Activated T-cell treated with anti-CD3 and anti-CD28 coated beads for 24 hours (primary cell): ENCODE data around the gene LRFN4.
"Not testable (repeated sequence)": the region's sequence is repeated elsewhere in the genome, so short reads cannot be mapped to it uniquely, and the experiment has no call there.

Source experiments
- DNase-seq: peaks from one replicate; pipeline ENCODE4 v3.0.0-alpha.2; 2020; ENCODE audit warnings: low read depth

The LRFN4 gene

DNA sequence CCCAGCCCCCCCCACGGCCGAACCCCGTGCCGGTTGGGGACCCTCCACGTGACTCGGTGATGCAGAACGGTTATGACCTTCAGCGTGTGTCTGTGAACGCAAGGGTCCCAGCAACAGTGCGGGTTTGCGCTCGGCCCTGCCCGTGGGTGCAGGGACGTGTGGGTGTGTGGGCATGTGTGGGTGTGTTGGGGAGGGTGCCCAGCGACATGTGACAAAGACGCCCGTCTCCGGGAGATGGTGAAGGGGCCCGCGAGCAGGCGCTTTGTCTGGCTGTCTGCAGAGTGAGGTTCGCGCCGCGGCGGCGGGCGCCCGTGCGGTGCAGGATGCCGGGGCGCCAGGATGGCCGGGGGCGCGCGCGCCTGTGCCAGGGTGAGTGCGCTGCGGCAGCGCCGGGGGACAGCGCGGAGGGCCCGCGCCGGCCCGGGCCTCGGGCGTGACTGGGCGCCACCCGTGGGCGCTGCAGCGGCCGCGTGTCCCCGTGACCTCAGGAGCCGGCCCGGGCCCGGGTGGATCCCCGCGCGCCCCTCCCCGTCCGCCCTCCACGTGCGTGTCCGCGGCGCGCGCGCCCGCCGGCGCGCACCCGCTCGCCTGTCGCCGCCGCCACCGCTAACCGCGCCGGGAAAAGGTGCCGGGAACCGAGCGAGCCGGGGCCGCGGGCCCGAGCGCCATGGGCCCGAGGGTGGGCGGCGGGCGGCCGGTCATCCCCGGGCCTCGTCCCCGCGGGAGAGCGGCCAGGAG lies at the start of gene LRFN4:
Gene LRFN4 (plus strand): TSS at position 569 of the 738 bp plus-strand sequence. CDS start 681 bp downstream, outside the sequence.
- DNase-seq = no peak

DNA sequence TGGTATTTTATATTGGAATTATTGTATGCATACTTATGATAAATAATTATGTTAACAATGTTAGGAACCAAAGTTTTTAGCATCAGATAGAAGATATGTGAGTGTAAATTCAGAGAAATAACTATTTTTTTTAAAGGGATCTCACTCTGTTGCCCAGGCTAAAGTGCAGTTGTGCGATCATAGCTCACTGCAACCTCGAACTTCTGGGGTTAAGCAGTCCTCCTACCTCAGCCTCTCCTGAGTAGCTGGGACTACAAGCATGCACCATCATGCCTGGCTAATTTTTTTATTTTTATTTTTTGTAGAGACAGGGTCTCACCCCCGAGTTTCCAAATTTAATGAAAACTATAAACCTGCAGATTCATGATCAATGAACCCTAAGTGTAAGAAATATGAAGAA lies 47.3 kb upstream of the LRFN4 start:
- no peak for DNase-seq

DNA sequence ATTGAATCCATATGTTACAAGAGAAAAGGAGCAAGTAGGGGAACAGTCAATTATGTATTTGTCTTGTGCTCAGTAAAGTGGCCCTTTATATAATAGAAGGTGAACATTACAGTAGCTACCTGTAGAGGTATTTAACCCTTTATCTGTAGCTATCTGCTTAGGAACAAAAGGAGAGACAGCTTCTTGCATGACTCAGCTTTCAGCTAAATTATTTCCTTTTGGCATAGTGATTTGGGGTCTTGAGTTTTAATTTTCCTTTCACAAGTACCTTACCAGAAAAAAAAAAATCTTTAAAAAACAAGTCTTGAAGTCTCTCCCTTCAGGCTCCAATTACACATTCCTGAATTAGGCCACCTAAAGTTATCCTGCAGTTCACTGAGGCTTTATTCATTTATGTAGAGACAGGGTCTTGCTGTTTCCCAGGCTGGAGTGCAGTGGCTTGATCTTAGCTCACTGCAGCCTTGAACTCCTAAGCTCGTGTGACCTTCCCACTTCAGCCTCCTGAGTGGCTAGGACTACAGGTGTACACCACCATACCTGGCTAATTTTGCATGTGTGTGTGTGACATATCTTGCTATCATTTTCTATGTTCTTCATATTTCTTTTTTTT lies 46.2 kb upstream of the LRFN4 start:
- no peak for DNase-seq

DNA sequence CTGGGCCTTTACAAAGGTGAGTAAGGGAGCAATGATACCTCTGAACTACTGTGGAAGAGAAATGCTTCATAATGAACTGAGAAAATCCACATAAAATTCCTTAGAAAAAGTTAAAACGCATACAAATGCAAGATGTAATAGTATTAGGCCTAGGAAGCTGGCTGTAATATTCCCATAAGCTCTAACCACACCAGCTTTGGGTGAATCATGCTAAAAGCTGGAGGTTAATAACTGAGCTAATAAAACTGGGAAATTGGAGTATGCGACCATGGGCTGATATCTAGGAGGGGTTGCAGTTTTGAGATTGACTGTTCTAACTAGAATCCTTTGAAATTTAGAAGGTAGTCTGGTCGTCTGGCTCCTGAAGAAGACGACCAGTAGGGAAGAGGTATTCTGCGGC lies 42.2 kb upstream of the LRFN4 start:
- no peak for DNase-seq

DNA sequence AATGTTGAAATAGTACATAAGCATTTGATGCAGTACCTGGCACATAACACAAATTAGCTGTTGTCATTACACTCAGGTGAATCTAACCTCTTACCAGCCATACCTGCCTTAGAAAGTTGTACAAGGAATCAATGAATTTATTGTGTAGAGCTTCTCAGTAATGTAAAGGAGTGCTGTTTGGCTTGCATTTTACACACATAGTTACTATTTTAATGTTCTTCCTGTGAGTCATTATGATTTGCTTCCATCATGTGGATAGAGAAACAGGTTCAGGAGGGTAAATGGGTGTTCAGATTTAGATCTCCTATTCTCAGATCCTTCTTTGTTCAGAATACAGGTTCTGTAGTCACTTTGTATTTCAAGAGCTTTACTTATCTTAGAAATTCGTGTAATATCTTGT lies 41.2 kb upstream of the LRFN4 start:
- DNase-seq = no peak

DNA sequence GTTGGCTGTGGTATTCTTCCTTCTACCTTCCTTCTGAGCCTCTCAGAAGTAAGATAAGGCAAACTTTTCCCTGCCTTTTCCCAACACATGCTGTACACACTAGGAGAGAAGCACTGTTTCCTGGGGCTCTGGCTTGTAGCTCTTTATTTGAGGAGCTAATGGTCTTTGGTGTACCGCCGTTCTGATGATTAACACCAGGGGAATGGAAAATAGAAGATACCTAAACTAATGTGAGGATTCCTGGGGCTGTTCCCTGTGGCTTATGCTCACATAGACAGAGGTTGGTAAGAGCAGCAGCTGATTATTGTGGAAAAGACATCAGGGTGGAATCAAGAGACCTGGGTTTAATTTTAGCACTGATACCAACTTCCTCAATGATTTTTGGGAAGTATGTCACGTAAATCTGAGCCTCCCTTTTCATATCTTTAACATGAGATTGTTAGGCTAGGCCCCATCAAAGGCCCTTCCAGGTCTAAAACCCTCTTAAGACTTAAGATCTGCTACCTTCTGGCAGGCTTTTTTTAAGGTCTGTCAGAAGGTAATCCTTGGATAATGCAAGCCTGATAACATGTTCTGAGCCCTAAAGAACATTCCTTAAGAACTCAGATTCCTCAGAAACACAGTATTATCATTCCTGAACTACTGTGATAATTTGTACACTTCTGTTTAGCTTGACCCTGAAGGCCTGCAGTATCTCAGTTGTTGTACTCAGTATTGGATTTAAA lies 38.5 kb upstream of the LRFN4 start:
- no peak for DNase-seq

DNA sequence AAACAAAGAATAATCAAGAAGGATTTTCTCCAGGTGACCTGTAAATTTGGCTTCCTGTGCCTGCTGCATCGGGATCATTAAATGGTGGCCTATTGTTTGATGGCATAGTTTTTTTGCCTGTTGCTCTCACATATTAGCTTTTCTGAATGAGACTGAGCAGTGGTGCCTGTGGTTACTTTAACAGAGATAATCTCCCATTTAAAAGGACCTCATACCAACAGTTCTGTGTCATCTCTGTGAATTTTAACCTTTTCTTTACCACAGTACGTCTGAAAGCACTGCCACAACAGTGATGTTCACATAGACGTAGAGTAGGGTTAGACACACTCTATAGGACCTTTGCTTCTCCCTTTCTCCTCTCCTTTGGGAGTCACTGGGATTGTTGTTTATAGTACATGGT lies 36.5 kb upstream of the LRFN4 start:
- no peak for DNase-seq

DNA sequence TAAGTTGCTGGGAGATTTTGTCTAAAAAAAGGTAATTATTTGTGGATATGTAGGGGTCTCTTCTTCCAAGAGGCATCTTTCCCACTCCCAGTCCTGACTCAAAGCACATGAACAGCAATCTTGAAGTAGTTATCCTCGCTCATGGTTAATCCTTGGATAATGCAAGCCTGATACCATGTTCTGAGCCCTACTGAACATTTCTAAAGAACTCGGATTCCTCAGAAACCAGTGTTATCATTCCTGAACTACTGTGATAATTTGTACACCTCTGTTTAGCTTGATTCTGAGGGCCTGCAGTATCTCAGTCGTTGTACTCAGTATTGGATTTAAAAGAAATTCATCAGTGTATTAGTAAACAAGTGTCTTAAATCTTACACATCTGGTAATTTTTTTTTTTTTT lies 36.0 kb upstream of the LRFN4 start:
- DNase-seq = no peak

DNA sequence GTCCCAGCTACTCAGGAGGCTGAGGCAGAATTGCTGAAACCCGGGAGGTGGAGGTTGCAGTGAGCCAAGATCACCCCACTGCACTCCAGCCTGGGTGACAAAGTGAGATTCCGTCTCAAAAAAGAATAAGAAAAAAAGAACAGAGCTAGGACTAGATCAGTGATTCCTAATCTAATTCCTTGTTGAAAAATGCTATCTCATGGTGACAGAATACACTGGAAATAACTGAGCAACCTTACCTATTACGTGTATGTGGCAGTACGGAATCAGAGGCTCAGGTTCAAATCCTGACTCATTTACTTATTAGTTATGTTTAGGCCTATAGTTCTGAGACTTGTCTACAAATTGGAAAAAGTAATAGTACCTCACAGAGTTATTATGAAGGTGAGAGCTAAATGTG lies 33.2 kb upstream of the LRFN4 start:
- DNase-seq = no peak

DNA sequence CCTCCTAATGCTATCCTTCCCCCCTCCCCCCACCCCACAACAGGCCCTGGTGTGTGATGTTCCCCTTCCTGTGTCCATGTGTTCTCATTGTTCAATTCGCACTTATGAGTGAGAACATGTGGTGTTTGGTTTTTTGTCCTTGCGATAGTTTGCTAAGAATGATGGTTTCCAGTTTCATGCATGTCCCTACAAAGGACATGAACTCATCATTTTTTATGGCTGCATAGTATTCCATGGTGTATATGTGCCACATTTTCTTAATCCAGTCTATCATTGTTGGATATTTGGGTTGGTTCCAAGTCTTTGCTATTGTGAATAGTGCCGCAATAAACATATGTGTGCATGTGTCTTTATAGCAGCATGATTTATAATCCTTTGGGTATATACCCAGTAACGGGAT lies 32.3 kb upstream of the LRFN4 start:
- DNase-seq = not testable (repeated sequence)

DNA sequence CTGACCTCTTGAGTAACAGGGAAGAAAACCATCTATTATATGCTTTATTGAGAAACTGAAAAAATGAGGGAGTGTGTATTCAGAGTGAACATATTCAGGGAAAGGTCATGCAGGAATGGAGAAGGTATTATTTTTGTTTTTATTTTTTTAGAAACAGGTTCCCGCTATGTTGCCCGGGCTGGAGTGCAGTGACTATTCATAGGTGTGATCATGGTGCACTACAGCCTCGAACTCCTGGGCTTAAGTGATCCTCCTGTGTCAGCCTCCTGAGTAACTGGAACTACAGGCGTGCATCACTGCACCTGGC lies 22.4 kb upstream of the LRFN4 start:
- no peak for DNase-seq

DNA sequence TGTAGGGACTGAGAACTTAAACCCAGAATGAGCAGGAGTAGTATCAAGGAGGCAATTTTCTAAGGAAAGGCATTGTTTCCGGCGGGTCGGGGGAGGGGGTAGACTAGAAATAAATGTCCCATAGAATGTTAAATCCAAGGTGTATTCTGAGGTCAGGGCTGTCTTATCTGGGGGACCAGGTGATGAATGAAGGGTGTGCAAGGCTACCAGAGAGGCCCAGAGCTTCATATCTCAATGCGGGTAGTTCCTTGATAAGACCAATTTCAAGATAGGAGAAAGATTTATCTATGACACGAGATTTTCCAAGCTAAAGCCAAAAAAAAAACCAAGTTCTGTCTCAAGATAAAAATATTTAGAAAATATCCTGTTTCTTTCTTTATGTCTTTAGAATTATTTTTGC lies 21.9 kb upstream of the LRFN4 start:
- no peak for DNase-seq

DNA sequence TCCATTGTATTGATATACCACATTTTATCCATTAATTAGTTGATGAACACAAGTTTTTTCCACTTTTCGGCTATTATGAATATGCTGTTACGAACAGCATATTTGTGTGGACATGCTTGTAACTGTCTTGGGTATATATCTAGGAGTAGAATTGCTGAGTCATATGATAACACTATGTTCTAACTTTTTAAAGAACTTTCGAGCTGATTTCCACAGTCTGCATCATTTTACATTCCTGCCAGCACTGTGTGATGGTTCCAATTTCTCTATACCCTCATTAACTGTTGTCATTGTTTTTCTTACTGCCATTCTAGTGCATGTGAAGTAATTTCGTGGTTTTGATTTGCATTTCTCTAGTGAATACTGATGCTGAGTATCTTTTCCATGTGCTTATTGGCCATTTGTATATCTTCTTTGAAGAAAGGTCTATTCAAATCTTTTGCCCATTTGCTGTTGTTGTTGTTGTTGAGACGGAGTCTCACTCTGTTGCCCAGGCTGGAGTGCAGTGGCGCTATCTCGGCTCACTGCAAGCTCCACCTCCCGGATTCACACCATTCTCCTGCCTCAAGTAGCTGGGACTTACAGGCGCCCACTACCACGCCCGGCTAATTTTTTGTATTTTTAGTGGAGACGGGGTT lies 21.0 kb upstream of the LRFN4 start:
- no peak for DNase-seq

DNA sequence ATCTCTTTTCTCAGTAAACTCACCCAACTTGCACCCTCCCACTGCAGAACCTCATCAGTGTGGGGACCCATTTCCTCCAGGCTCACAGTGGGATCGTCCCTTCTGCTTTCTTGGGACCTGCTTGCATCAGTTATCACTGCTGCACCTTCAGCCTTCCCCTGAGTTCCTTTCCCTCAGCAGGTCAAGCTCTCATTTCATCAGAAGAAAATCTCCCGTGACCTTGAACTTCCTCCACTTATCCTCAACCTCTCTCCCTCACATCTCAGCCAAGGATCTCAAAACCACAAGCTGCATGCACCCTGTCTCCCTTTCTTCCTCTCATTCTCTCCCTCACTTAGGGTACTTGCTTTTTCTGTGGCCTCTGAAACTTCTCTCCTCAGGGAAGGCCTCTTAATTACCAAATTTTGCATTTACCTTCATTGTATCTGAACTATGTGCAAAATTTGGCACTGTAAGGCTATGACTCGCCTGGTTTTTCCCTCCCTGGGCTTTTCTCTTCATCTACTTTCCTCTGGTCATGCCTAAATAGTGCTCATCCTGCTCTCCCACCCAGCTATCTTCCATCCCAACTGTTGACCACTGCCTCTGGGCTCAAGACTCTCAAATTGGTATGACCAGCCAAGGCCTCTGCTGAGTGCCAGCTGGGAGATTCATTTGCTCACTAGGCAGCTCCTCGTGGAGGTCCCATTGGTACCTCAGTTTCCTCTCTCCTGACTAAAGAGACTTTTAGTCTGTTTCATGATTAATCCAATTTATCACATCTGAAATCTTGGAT lies 16.4 kb upstream of the LRFN4 start:
- DNase-seq = no peak

DNA sequence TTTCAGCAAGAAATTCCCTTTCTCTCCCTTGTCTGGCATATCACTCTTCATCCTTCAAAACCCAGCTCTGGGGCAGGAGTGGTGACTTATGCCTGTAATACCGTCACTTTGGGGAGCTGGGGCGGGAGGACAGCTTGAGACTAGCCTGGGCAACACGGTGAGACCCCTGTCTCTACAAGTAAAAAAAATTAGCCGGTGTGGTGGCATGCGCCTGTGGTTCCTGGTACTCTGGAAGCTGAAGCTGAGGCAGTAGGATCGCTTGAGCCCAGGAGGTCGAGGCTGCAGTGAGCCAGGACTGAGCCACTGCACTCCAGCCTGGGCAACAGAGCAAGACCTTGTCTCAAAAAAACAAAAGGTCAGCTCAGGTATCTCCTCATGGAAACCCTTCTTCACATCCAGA lies 15.0 kb upstream of the LRFN4 start:
- no peak for DNase-seq

DNA sequence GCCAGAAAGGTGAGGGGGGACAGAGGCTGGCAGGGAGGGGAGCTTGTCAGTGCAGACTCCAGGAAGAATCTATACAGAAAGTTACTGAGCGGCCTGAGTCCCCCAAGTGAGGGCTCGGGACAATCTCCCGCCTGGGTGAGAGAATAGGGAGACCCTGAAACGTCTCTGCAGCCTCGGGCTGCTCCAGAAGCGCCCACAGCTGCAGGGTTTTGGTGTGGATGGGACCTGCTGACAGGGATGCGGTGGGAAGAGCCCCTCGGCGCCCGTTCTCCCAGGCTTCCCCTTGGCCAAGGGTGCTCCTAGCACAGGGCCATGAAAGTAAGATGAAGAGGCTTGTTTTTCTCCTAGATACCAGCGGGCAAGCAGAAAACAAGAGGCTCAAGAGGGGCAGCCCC lies 14.4 kb upstream of the LRFN4 start:
- no peak for DNase-seq

DNA sequence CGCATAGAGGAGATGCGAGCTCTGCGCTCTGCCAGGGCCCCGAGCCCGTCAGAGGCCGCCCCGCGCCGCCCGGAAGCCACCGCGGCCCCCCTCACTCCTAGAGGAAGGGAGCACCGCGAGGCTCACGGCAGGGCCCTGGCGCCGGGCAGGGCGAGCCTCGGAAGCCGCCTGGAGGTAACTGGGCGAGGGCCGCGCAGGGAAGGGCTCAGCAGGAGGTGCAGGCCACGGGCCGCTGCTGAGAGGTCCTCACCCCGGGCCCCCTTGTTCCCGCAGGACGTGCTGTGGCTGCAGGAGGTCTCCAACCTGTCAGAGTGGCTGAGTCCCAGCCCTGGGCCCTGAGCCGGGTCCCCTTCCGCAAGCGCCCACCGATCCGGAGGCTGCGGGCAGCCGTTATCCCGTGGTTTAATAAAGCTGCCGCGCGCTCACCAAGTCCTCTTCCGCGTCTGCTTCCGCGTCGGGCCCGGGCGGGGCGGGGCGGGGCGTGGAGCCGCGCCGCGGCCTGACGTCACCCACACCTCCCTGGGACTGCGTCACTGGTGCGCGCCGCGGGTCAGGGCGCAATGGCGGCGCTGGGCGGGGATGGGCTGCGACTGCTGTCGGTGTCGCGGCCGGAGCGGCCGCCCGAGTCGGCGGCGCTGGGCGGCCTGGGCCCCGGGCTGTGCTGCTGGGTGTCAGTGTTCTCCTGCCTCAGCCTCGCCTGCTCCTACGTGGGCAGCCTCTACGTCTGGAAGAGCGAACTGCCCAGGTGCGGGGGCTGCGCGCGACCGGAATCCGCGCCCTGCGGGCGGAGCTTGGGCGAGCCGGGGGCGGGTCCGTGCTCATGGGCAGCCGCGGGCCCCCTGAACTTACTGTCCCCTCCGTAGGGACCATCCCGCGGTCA lies 13.7 kb upstream of the LRFN4 start, which contains the start of gene RCE1:
Gene RCE1 (plus strand): TSS at position 546 of the 880 bp plus-strand sequence. CDS start 15 bp downstream, at position 561.
- peak; percentile 83 for DNase-seq

DNA sequence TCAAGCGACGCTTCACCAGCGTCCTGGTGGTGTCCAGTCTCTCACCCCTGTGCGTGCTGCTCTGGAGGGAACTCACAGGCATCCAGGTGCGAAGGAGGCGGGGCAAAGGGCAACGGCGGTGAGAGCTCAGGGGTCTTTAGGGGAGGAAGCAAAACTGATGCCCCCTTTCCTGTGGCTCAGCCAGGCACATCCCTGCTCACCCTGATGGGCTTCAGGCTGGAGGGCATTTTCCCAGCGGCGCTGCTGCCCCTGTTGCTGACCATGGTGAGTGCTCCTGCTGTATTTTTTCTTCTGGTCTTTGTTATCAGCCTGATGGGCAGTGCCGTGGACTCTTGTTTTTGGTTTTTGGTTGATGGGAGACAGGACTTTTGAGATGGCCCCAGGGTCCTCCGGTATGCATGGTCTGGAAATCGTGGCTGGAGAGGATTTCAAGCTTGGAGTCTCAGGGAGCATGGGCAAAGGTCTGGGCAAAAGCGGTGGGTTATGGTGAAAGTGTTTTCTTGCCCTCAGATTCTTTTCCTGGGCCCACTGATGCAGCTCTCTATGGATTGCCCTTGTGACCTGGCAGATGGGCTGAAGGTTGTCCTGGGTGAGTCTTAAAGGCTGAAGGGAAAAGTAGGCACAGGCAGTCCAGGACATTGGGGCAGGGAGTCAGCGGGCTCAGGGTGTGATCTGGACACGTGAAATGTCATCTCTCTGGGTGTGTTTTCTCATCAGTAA lies 12.9 kb upstream of the LRFN4 start:
- DNase-seq = no peak

DNA sequence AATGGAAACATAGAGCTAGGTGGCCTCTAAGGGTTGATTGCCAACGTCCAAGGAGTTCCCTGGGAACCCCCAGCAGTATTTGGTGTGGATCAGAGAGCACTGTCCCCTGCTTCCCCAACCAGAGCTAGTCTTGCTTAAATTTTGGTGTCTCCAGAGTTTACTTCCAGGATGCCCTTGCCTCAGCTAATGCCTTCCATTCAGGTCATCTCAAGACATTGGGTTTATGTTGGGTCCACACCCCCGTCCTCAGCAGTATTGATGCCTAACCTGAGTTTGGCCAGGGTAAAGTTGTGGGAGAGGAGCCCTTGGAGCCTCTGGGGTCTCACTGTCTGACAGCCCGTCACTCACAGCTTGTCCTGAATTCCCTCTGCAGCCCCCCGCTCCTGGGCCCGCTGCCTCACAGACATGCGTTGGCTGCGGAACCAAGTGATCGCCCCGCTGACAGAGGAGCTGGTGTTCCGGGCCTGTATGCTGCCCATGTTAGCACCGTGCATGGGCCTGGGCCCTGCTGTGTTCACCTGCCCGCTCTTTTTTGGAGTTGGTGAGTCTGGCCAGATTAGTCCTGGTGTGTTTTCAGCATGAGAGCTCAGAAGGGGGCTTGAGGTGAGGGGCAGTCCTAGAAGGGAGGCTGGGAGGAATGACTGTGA lies 12.2 kb upstream of the LRFN4 start:
- DNase-seq = no peak
